ENCODE data around the gene TIMP2.
"Not testable (repeated sequence)": the region's sequence is repeated elsewhere in the genome, so short reads cannot be mapped to it uniquely, and the experiment has no call there.

Gene TIMP2

DNA sequence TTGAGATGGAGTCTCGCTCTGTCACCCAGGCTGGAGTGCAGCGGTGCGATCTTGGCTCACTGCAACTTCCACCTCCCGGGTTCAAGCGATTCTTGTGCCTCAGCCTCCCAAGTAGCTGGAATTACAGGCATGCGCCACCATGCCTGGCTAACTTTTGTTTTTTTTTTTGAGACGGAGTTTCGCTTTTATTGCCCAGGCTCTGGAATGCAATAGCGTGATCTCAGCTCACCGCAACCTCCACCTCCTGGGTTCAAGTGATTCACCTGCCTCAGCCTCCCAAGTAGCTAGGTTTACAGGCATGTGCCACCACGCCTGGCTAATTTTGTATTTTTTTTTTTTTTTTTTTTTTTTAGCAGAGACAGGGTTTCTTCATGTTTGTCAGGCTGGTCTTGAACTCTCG, 20.3 kb upstream of the TIMP2 start:
- not testable (repeated sequence) for H3K27me3 Mint-ChIP-seq, DNase-seq, H3K4me3 Mint-ChIP-seq, H3K4me1 Mint-ChIP-seq, ATAC-seq
- Mint-ChIP-seq H3K27ac (peak overlapping the region in 1 of 2 donors; percentile 67), H3K9me3 (peaks cover 0 to 11% of the 10 kb centered on the region in 2 donors)

DNA sequence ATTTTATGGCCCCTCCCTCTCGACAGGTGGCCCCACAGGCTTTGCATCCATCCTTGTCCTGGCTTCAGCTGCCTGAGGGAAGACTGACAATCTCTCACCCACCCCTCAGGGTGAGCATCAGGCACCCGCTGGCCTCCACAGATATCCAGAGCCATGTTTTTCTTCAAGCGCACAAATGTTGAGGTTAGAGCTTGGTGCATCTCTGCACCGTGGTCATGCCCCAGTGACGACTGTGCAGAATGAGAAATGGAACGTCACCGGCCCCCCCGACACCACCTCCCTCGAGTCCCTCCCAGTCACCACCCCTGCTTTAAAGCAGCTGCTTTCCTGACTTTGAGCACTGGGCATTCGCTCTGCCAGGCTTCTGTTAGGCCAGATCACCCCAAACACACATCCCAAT, 19.8 kb upstream of the TIMP2 start:
- H3K4me1 Mint-ChIP-seq = peaks cover 4% of the 10 kb centered on the region
- no peak for DNase-seq
- no peak overlapping the region for H3K4me3 Mint-ChIP-seq
- no peak for ATAC-seq
- no peak overlapping the region for H3K27ac Mint-ChIP-seq
- H3K27me3 Mint-ChIP-seq = no peaks in the 10 kb centered on the region
- peaks cover 0 to 7% of the 10 kb centered on the region in 2 donors for H3K9me3 Mint-ChIP-seq

DNA sequence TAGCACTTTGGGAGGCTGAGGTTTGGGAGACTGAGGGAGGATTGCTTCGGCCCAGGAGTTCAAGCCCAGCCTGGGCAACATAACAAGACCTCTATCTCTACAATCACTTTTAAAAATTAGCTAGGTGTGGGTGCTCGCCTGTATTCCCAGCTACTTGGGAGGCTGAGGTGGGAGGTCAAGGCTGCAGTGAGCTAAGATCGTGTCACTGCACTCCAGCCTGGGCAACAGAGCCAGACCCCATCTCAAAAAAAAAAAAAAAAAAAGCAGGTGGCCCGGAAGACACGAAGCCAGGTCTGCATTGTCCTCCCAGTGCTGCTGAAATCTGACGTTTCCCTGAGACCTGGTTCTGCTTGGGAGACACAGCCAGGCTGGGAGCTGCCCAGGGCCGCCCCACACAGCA, 18.8 kb upstream of the TIMP2 start:
- Mint-ChIP-seq H3K4me3 (no peak overlapping the region), H3K9me3 (no peaks in the 10 kb centered on the region), H3K27me3 (no peaks in the 10 kb centered on the region), H3K4me1 (peaks cover 4% of the 10 kb centered on the region), H3K27ac (no peak overlapping the region)
- no peak for ATAC-seq
- no peak for DNase-seq

DNA sequence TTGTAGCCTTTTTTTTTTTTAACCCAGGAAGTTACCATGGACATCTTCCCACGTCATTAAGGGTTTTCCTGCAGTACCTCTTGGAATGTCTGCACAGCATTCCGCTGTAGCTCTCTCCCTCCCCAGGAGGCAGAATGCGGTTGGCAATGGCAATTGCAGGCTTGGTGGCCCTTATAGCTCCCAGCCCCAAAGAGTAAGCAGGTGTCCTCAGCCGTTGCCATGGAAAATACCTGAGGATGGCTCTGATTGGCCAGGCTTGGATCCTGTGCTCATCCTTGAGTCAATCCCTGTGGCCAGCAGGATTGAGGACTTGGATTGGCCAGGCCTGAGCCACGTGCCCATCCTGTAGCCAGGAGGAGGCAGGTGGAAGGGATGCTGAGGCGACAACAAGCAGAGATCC, 15.5 kb upstream of the TIMP2 start:
- ATAC-seq (no peak), DNase-seq (no peak)
- Mint-ChIP-seq H3K9me3 (no peaks in the 10 kb centered on the region), H3K4me3 (no peak overlapping the region), H3K27ac (no peak overlapping the region), H3K27me3 (no peaks in the 10 kb centered on the region), H3K4me1 (peaks cover 4% of the 10 kb centered on the region)

DNA sequence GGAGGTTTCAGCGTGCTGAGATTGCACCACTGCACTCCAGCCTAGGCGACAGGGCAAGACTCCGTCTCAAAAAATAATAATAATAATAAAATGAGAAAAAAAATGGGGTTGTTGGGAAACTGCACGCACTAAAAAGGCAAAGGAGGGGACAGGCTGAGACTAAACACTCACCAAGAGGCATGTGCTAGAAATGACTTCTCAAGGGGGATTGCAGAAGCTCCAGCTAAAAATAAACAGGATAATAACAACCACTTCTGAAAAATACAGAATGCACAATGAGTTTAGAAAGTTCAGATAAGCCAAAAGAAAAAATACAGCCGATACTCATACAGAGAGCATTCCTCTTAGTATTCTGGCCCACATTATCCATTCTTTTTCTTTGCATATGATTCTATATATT, 15.1 kb upstream of the TIMP2 start:
- DNase-seq = no peak
- H3K27me3 Mint-ChIP-seq = no peaks in the 10 kb centered on the region
- H3K9me3 Mint-ChIP-seq = no peaks in the 10 kb centered on the region
- no peak overlapping the region for H3K27ac Mint-ChIP-seq
- ATAC-seq = no peak
- H3K4me3 Mint-ChIP-seq = no peak overlapping the region
- H3K4me1 Mint-ChIP-seq = peaks cover 4% of the 10 kb centered on the region

DNA sequence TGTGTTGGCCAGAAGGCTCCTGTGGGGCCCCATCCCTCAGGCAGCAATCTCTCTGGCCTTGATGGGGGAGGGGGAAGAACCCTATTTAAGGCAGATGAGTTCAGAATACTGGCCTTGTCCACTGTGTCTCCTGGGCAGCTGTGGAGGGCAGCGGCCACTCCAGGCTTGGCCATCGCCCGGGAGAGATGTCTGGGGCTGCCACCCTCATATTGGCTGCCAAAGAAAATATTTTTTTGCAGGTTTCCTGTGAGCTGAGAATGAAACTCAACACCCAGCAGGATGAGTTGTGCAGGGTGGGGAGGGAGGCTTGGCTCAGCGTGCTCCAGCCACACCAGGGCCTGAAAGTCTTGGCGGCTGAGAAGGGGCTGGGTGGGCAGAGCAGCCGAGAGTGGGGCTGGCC, 14.4 kb upstream of the TIMP2 start:
- ATAC-seq (no peak), DNase-seq (no peak)
- Mint-ChIP-seq H3K27ac (no peak overlapping the region), H3K4me3 (no peak overlapping the region), H3K9me3 (no peaks in the 10 kb centered on the region), H3K4me1 (peaks cover 4% of the 10 kb centered on the region), H3K27me3 (no peaks in the 10 kb centered on the region)

DNA sequence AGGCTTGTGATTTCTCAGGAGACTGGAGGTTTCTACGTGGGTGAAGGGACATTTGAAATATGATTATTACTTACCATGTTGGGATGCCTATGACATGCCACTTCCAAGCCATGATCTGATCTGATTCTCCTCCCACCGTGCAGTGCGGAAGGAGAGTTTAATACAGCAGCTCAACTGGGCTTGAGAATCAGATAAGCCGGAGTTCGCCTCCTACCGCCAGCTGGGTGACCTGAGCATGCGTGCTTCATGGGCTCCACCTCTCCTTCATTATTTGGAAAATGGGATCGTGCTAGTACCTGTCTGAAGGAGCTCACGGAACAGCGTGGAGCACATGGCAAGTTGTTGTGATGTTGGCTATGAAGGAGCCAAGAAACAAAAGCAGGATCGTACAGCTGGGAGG, 12.4 kb upstream of the TIMP2 start:
- ATAC-seq = no peak
- H3K4me1 Mint-ChIP-seq = peaks cover 15% of the 10 kb centered on the region

DNA sequence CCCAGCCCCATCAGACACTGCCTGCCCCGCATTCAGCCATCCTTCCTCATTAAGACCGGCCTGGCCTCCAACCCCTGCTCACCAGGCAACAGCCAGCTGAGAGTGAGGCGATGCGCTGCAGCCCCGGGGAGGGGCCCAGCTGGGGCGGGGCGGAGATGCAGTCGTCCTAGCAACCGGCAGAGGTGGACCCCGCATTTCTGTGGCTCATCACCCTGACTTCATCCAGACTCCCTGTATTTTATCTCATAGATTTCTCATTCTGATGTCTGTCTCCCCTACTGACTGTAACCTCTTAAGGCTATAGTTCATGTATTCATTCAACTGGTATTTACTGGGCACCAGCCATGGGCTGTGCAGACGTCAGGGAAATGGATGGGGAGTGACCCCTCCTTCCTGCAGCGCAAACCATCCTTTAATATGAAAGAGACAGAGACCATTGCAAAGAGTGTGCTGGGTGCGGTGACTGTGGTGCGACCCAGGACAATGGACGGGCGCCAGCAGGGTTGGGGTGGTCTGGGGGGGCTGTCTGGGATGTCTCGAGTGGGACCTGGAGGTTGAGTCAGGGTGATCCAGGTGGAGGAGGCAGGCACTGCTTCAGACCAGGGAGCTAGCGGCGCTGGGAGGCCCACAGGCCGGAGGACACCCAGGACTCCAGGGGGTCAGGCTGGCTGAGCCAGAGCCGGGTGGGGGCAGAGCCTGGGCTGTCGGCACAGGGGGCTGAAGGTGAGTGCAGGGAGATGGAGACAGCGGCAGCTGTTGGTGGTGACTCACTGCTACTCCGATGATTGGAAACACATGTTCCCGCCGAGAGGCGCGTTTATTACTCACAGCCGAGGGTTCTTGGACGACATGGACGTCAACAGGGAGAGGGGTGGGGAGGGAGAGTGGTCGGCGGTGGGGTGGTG, 10.5 kb upstream of the TIMP2 start:
- H3K27ac Mint-ChIP-seq = peak overlapping the region; percentile 53 to 79
- ATAC-seq = no peak

More for the DNA sequence above, 12.4 kb upstream of the TIMP2 start:
- Mint-ChIP-seq H3K9me3 (no peaks in the 10 kb centered on the region), H3K4me3 (no peak overlapping the region), H3K27me3 (no peaks in the 10 kb centered on the region), H3K27ac (no peak overlapping the region)
- no peak for DNase-seq

DNA sequence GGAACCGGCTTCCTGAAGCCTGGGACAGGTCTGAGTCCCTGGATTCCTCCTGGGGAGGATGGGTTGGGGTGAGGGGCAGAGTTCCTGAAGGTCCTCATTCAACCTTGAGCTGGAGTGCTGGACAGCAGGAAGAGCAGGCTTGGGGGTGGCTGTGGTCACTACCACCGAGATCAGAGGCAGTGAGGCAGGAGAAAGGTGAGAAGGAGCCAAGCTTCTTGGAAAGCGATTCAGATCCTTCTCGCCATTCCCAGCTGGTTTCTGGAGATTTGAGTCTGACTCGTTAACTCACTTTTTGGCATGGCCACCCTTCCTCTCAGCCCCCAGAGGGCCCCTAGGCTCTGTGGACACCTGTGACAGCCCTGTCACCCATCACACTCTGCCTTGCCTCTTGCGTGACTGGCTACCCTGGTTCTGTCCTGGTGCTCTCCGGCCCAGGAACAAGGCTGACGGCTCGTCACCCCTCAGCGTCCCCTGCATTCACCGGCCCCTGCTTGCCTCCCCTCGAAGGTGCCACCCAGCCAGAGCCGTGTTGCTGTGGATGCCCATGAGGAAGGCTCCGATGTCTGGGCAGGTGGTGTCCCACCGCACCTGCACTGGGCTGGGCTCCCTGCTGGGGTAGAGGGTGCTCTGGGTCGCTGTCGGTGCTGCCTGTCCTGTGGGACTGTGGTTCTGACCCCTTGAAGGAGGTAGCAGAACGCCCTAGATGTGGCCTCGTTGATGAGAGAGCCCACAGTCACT, 9.7 kb upstream of the TIMP2 start:
- DNase-seq (no peak), ATAC-seq (no peak)
- Mint-ChIP-seq H3K27me3 (no peaks in the 10 kb centered on the region), H3K4me3 (no peak overlapping the region), H3K27ac (no peak overlapping the region), H3K4me1 (peaks cover 15% of the 10 kb centered on the region), H3K9me3 (no peaks in the 10 kb centered on the region)

More for the DNA sequence above, 10.5 kb upstream of the TIMP2 start:
- no peaks in the 10 kb centered on the region for H3K9me3 Mint-ChIP-seq
- H3K27me3 Mint-ChIP-seq = no peaks in the 10 kb centered on the region
- no peak overlapping the region for H3K4me3 Mint-ChIP-seq
- H3K4me1 Mint-ChIP-seq = peaks cover 15% of the 10 kb centered on the region
- no peak for DNase-seq

DNA sequence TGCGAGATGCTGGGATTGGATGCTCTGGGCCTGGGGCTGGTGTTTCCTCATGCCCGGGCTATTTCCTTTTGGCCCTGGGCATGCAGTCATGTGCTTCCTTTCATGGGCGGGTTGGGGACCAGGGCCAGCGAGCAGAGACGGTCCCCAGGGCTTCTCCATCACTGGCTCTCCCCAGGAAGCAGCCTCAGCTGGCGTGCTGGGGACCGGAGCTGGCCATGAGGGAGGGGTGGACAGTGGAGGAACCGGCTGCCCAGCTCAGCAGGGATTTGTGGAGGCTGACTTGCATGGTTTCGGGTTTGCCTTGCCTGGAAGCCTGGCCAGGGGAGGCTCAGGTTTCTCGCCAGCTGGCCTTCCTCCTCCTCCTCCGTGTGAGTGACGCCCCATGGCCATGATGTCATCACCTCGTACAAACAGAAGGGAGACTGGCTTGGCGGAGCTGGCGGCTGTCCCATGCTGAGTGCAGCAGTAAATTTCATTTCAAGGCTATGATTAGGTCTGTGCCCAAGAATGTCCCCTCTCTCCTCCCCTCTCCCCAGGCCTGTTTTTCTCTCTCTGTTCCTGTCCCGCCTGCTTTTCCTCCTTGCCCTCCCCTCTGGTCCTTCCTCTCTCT, 8.9 kb upstream of the TIMP2 start:
- no peak for DNase-seq
- ATAC-seq = no peak
- no peak overlapping the region for H3K27ac Mint-ChIP-seq
- peaks cover 15% of the 10 kb centered on the region for H3K4me1 Mint-ChIP-seq
- H3K27me3 Mint-ChIP-seq = no peaks in the 10 kb centered on the region
- H3K4me3 Mint-ChIP-seq = no peak overlapping the region
- no peaks in the 10 kb centered on the region for H3K9me3 Mint-ChIP-seq

DNA sequence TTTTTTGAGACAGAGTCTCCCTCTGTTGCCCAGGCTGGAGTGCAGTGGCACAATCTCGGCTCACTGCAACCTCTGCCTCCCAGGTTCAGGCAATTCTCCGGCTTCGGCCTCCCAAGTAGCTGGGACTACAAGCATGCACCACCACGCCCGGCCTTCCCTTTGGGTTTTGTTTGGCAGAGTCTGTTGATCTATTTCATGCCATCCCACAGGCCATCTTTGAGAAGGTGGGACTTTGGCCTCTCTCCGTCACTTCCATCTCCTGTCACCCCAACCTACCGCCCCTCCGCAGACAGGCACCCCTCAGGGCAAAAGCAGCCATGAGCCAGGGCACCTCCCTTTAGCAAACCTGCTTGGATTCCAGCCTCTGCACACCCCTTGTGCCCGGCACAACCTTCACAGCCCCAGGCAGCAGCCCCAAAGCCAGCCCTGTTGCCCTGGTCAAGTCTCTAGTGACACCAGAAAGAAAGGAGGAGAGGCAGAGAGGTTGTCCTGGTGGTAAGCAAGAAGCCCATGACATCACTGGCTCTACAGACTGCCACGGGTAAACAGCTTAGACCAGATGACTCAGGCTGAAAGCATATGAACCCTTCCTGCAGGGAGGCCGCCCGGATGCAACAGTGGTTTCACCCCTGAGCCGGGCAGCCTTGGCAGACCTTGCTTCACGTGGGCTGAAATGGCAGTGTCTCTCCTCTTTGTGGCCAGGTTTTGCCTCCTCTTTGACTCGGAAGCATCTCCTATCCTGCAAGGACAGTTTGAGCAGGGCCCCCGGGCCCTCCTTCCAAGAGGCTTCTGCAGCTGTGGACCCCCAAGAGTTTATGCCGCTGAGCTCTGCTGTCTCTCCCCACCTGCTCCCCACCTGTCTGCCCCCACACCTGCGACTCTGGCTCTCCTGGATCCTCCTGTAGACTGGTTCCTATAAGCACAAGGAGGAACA, 8.1 kb upstream of the TIMP2 start:
- peak in 1 of 2 donors; percentile 48 for DNase-seq
- Mint-ChIP-seq H3K4me1 (peaks cover 15% of the 10 kb centered on the region), H3K27me3 (no peaks in the 10 kb centered on the region), H3K9me3 (no peaks in the 10 kb centered on the region), H3K27ac (peak overlapping the region; percentile 76 to 91), H3K4me3 (peak overlapping the region in 1 of 2 donors; percentile 48)
- ATAC-seq = peak; percentile 93

DNA sequence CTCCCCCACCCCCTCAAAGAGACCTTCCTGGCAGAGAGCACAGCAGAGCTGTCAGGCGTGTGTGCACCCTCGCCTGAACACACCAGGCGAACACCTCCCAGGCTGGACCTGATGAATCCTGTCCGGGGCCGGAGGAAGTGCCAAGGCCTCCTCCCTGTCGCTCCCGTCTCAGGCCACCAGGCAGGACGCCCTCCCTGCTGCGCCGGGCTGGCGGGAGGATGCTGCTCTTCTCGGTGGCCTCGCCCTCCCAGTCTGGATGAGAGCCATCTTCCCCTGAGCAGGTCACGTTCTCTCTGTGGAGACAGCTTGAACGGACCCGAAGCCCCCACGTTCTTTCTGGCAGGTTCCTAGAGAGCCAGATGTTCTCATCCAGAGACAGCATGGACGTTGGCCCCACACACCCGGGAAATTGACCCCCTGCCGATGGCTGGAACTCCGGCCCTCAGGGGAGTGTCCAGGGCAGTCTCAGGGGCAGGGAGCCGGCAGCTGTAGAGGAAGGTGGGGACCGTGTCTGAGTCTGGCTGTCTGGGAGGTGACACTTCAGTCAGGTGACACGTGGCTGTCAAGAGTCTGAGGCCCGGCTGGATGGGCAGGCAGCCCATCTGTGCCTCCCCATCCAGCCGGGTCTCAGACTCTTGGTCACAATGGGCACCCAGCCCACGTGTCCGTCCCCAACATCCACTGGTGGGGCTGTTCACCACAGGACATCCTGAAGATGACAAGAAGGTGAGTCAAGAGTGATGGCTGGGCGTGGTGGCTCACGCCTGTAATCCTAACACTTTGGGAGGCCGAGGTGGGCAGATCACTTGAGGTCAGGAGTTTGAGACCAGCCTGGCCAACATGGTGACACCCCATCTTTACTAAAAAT, 5.0 kb upstream of the TIMP2 start:
- Mint-ChIP-seq H3K9me3 (no peaks in the 10 kb centered on the region), H3K27me3 (peaks cover 8% of the 10 kb centered on the region), H3K4me3 (no peak overlapping the region), H3K27ac (no peak overlapping the region), H3K4me1 (peaks cover 15% of the 10 kb centered on the region)
- DNase-seq (no peak), ATAC-seq (no peak)

DNA sequence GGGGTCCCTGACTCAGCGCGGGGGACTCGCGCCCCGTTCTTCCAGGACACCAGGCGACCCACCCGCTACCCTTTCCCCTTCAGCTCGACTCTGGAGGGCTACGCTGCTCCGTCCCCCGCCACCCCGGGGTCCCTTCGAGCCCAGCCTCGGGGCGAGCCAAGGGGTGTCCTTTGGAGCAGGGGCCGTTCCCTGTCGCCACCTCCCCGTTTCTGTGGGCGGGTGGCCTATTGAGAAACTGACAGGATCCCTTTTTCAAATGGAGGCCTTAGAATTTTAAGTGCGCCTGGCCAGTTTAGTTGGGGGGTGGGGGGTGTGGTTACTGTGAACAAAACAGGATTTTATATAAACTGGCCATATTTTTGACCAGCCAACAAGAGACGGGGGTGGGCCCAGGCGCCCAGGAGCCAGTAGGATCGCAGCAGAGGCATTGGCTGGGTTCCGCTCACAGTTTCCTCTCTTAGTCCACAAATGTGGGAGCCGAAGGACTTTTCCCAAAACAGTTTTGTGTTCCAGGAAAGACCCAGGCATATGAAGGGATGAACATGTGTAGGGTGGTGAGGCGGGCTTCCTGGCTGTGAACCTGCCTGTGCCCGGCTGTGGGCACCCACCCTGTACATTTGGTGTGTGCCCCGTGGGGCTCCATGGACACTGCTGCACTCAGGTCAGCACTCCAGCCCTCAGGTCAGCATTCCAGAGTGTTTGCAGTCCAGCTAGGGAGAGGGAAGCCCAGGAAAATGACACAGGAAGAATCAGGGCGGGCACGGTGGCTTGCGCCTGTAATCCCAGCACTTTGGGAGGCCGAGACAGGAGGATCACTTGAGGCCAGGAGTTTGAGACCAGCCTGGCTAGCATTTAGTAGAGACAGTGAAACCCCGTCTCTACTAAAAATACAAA, 722 bp upstream of the TIMP2 start:
- Mint-ChIP-seq H3K4me1 (peaks cover 21% of the 10 kb centered on the region), H3K27me3 (peaks cover 8% of the 10 kb centered on the region), H3K4me3 (peak overlapping the region in 1 of 2 donors; percentile 65), H3K27ac (no peak overlapping the region), H3K9me3 (no peaks in the 10 kb centered on the region)
- ATAC-seq (peak; percentile 7), DNase-seq (no peak)

Data from stimulated activated naive CD8-positive, alpha-beta T cell treated with anti-CD3 and anti-CD28 coated beads, Interleukin-15, amount 100 ng/mL, for 72 hours (primary cell).